Measurements from ENCODE around the gene ACCS.

Gene ACCS

DNA sequence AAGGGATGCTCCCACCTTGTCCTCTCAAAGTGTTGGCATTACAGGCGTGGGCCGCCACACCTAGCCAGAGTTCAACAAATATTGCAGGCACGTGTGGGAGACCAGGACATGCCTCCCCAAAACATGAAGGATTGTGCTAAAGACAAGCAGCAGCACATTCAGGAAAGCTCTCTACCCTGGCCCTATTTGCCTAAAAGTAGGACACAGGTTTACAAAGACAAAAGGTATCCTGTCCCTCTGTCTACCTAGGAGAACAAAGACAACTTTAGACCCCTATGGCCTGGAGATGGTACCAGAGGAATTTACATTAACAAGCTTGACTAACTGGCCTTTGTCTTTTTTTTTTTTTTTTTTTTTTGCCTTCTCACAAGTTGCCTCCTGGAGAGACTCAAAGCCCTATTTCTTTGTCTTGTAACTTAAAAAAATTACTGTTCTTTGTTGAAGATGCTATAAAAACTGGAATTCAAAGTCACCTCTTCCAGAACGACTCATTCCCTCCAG is 859 bp upstream of the ACCS start:
- Mint-ChIP-seq H3K36me3 (peaks cover 8% of the 10 kb centered on the region), H3K27me3 (no peaks in the 10 kb centered on the region), H3K9me3 (no peaks in the 10 kb centered on the region), H3K4me1 (peaks cover 37% of the 10 kb centered on the region), H3K4me3 (peak overlapping the region; percentile 82), H3K27ac (peak overlapping the region; percentile 90)
- DNase-seq = no peak
- CTCF ChIA-PET = interaction anchor here (1.0 to 2.2 kb wide), 2 partner anchors 28 to 45 kb away, joined by 3 to 11 read pairs; no protein-coding TSS in a partner anchor

DNA sequence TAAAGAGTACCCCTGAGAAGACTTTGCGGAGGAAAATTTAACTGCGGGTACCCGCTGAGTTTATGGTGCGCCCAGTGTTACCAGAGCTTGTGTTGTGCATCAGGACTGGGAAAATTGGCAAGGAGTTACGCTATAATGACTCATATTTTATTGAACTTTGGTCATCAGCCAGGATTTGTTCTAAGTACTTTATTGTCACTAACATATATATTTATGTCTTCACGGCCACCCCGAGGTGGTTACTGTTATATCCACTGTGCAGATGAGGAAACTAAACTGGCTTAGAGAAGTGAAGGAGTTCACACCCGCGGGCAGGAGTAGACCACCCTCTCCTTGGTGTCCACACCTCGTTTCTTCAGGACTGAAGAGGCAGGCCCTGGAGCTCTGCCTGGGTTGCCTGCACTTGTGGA is 667 bp downstream of the ACCS start:
- CTCF ChIA-PET = interaction anchor here (0.7 to 2.2 kb wide), 4 partner anchors 19 to 37 kb away, joined by 3 to 11 read pairs (median 4); partner anchors contain the start of gene EXT2
- peaks cover 11% of the 10 kb centered on the region for H3K36me3 Mint-ChIP-seq
- H3K27ac Mint-ChIP-seq = peak overlapping the region; percentile 90
- no peak for DNase-seq
- peak overlapping the region; percentile 82 for H3K4me3 Mint-ChIP-seq
- no peaks in the 10 kb centered on the region for H3K9me3 Mint-ChIP-seq
- no peaks in the 10 kb centered on the region for H3K27me3 Mint-ChIP-seq
- peaks cover 37% of the 10 kb centered on the region for H3K4me1 Mint-ChIP-seq

DNA sequence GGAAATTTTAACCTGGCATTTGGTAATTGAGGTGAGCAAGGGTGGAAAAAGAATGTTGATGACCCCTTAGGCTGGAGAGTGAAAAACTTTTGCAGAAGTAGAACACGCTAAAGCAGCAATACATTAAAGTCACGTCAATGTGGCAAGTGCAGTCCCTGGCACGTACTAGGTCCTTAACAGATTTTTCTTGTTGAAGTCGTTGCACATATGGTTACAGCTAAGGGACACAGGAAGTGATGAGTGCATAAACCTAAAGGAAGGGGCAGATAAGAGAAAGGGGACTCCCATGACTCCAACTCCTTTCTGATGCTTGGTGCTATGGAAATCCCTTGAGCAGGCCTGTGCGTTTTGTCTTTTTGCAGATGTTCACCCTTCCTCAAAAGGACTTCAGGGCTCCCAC is 1.2 kb downstream of the ACCS start:
- CTCF ChIA-PET = interaction anchor here (0.7 to 2.2 kb wide), 4 partner anchors 19 to 172 kb away, joined by 3 to 11 read pairs (median 4); no protein-coding TSS in a partner anchor
- Mint-ChIP-seq H3K27me3 (no peaks in the 10 kb centered on the region), H3K27ac (peak overlapping the region; percentile 90), H3K4me1 (peaks cover 37% of the 10 kb centered on the region), H3K36me3 (peaks cover 11% of the 10 kb centered on the region), H3K9me3 (no peaks in the 10 kb centered on the region), H3K4me3 (peak overlapping the region; percentile 82)
- DNase-seq = no peak

DNA sequence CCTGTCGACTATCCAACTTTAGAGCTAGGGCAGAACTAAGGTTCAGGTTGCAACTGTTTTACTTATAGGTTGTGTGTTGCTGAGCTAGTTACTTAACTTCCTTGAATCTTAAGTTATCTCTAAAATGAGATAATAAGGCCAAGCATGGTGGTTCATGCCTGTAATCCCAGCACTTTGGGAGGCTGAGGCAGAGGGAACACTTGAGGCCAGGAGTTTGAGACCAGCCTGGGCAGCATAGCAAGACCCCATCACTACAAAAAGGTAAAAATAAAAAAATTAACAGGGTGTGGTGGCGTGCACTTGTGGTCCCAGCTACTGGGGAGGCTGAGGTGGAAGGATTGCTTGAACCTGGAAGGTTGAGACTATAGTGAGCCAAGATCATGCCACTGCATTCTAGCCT is 2.1 kb downstream of the ACCS start:
- no peak for DNase-seq
- Mint-ChIP-seq H3K4me1 (peaks cover 37% of the 10 kb centered on the region), H3K4me3 (no peak overlapping the region), H3K36me3 (peaks cover 11% of the 10 kb centered on the region), H3K27me3 (no peaks in the 10 kb centered on the region), H3K9me3 (no peaks in the 10 kb centered on the region), H3K27ac (no peak overlapping the region)
- CTCF ChIA-PET = interaction anchor here (1.3 to 4.7 kb wide), 2 partner anchors 26 to 171 kb away, joined by 3 to 22 read pairs; partner anchors contain the start of gene EXT2

DNA sequence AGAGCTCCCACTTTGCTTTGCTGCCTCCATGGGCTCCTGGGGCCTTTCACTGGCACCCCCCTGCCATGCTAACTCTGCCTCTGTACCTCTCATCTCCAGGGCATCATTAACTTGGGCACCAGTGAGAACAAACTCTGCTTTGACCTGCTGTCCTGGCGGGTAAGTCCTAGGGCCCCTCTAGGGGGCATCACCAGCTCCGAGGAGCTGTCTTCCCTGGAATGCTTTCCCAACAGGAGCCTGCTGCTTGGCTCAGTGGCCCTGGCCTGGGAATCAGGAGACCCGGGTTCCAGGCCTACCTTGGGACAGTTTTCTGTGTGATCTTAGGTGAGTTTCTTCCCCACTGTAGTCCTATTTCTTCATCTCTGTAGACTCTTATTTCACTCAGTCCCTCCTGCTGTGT is 5.1 kb downstream of the ACCS start:
- no peak for DNase-seq
- Mint-ChIP-seq H3K4me1 (peaks cover 17% of the 10 kb centered on the region), H3K4me3 (no peak overlapping the region), H3K36me3 (peaks cover 15% of the 10 kb centered on the region), H3K27ac (no peak overlapping the region), H3K27me3 (no peaks in the 10 kb centered on the region), H3K9me3 (no peaks in the 10 kb centered on the region)
- CTCF ChIA-PET = interaction anchor here (4.7 kb wide), 1 partner anchor 23 kb away, joined by 22 read pairs; the partner anchor contains the start of gene EXT2

DNA sequence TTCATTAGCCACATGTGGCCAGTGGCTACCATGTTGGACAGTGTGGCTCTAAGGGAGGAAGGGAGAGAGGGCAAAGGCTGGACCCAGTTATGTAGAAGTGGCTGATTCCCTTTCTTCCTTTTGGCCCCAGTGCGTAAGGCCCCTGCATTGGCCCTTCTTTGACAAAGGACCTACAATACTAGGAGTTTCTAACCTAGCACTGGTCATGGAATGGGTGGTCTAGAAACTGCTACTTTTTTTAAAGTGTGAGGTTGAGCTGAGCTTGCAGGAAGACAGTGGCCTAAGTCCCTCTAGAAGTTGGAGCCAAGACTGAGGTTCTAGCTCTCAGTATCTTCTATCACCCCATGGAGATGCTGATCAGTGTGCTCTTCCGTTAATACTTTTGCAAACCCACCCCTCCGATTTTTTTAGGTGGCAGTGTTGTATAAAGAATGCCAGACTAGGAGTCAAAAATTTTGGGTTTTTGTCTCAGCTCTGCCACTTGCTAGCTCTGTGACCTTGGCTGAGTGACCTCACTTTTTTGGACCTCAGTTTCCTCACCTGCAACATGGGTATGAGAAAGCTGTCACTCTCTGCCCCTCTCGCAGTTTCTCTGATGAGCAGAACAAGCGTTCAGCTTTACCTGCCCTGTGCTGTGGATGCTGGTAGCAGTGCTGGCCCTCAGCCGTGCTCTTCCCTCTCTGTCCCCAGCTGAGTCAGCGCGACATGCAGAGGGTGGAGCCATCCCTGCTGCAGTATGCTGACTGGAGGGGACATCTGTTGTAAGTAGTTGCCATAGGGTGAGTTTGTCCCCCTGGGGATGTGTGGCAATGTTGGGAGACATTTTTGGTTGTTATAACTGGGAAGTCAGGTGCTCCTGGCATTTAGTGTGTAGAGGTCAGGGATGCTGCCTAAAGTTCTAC is 6.9 kb downstream of the ACCS start:
- DNase-seq = no peak
- Mint-ChIP-seq H3K27ac (no peak overlapping the region), H3K4me1 (peaks cover 4% of the 10 kb centered on the region), H3K9me3 (no peaks in the 10 kb centered on the region), H3K4me3 (no peak overlapping the region), H3K36me3 (peaks cover 13% of the 10 kb centered on the region), H3K27me3 (no peaks in the 10 kb centered on the region)
- CTCF ChIA-PET = interaction anchor here (1.3 to 1.4 kb wide), 2 partner anchors 21 to 22 kb away, joined by 4 to 5 read pairs; partner anchors contain the start of gene EXT2

DNA sequence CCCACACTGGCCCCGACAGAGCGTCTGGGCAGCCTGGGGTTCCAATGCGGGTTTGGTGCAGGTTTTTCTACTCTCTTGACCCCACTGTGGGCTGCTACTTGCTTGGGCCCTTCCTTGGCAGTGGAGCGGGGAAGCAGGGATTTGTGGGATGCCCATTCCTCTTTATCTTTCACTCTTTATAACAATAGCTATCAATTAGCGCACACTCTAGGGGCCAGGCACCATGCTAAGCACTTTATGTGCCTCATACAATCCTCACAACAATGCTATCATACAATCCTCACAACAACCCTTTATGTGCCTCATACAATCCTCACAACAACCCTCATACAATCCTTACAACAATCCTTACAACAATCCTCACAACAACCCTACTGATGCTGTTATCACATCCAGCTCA is 12.7 kb downstream of the ACCS start:
- CTCF ChIA-PET = interaction anchor here (1.4 kb wide), 1 partner anchor 55 kb away, joined by 3 read pairs; no protein-coding TSS in a partner anchor
- Mint-ChIP-seq H3K4me1 (no peaks in the 10 kb centered on the region), H3K27ac (no peak overlapping the region), H3K4me3 (no peak overlapping the region), H3K36me3 (peaks cover 11% of the 10 kb centered on the region), H3K9me3 (no peaks in the 10 kb centered on the region), H3K27me3 (no peaks in the 10 kb centered on the region)
- DNase-seq = no peak

DNA sequence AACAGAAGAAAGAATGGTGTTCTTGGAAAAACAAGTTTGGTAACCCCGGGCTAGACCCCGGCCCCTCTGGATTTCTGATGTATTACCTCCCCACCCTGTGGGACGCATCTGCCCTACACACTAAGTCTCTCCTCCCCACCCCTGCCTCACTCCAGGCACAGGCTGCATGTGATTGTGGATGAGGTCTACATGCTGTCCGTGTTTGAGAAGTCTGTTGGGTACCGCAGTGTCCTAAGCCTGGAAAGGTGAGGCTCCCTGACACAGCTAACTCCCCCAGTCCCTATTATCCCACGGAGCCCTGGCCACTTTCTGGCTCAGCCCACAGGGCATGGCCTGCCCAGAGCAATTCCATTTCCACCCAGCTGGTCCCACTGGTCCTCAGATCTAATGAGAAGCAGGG is 13.3 kb downstream of the ACCS start:
- CTCF ChIA-PET = no interaction called here
- no peaks in the 10 kb centered on the region for H3K27me3 Mint-ChIP-seq
- no peak overlapping the region for H3K4me3 Mint-ChIP-seq
- H3K27ac Mint-ChIP-seq = no peak overlapping the region
- H3K36me3 Mint-ChIP-seq = peaks cover 17% of the 10 kb centered on the region
- H3K9me3 Mint-ChIP-seq = peaks cover 5% of the 10 kb centered on the region
- no peak for DNase-seq
- no peaks in the 10 kb centered on the region for H3K4me1 Mint-ChIP-seq

DNA sequence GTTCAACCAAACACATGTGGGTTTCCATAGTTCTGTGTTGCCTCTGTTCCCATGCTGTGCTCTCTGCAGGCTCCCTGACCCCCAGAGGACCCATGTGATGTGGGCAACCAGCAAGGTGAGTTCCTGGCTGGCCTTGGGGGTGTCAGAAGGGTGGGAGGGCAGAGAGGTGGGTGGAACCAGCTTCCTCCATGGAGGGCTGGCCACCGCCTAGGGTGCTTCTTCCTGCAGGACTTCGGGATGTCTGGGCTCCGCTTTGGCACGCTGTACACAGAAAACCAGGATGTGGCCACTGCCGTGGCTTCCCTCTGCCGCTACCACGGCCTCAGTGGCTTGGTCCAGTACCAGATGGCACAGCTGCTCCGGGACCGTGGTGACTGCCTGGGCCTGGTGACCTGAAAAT is 14.9 kb downstream of the ACCS start:
- Mint-ChIP-seq H3K9me3 (peaks cover 11% of the 10 kb centered on the region), H3K36me3 (peaks cover 17% of the 10 kb centered on the region), H3K4me1 (no peaks in the 10 kb centered on the region), H3K4me3 (no peak overlapping the region), H3K27me3 (no peaks in the 10 kb centered on the region), H3K27ac (no peak overlapping the region)
- CTCF ChIA-PET = interaction anchor here (0.9 kb wide), 1 partner anchor 13 kb away, joined by 4 read pairs; no protein-coding TSS in a partner anchor
- no peak for DNase-seq

DNA sequence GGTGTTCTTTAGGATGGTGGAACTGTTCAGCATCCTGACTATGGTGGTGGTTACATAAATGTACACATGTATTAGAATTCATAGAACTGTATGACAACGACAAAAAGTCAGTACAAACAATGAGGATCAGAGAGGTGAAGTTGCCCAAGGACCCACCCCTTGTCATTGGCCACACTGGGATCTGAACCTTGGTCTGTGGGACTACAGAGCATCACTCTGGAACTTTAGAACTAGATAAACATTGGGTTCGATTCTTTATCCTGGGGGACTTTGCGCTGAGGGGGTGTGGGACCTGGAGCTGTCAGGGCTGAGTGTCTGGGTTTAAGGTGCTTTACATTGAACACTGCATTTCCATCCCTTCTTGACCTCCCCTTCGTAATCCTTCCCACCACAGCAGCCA is 16.6 kb downstream of the ACCS start:
- no peaks in the 10 kb centered on the region for H3K4me1 Mint-ChIP-seq
- H3K27me3 Mint-ChIP-seq = no peaks in the 10 kb centered on the region
- H3K4me3 Mint-ChIP-seq = no peak overlapping the region
- no peak for DNase-seq
- CTCF ChIA-PET = no interaction called here
- no peak overlapping the region for H3K27ac Mint-ChIP-seq
- peaks cover 13% of the 10 kb centered on the region for H3K9me3 Mint-ChIP-seq
- peaks cover 19% of the 10 kb centered on the region for H3K36me3 Mint-ChIP-seq

DNA sequence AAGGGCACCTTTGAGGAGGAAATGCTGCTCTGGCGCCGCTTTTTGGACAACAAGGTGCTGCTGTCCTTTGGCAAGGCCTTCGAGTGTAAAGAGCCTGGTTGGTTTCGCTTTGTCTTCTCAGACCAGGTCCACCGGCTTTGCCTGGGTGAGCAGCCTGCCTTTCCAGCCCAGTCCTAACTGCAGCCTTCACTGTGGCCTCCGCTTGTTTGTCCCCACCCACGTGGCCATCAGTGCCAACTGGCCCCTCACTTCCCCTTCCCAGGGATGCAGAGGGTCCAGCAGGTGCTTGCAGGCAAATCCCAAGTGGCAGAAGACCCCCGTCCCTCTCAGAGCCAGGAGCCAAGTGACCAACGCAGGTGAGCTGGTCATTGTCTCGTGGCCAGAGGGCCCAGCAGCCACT is 17.4 kb downstream of the ACCS start:
- Mint-ChIP-seq H3K4me3 (no peak overlapping the region), H3K4me1 (peaks cover 3% of the 10 kb centered on the region), H3K27ac (no peak overlapping the region), H3K9me3 (peaks cover 13% of the 10 kb centered on the region), H3K36me3 (peaks cover 20% of the 10 kb centered on the region), H3K27me3 (no peaks in the 10 kb centered on the region)
- no peak for DNase-seq
- CTCF ChIA-PET = no interaction called here

DNA sequence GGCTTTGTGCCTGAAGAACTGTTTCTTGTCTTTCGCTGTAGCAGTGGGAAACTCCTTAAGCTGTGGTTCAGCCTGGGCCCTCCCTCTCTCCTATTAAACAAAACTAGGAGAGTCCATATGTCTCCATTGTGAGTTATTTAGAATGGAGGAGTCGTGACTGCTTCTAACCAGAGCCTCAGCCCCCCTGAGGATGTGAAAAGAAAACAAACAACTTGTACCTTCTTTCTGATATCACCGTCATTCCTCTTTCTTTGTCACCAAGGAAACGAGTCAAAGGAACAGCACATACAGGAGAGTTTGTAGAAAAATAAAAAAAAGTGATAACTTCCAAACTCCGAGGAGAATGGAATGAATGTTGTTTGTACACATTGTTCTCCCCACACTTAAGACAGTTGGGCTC is 17.8 kb downstream of the ACCS start:
- peaks cover 7% of the 10 kb centered on the region for H3K4me1 Mint-ChIP-seq
- CTCF ChIA-PET = interaction anchor here (3.3 kb wide), 1 partner anchor 10 kb away, joined by 23 read pairs; the partner anchor contains the start of gene EXT2
- peaks cover 13% of the 10 kb centered on the region for H3K9me3 Mint-ChIP-seq
- peaks cover 24% of the 10 kb centered on the region for H3K36me3 Mint-ChIP-seq
- H3K27me3 Mint-ChIP-seq = no peaks in the 10 kb centered on the region
- H3K27ac Mint-ChIP-seq = no peak overlapping the region
- no peak for DNase-seq
- H3K4me3 Mint-ChIP-seq = no peak overlapping the region

DNA sequence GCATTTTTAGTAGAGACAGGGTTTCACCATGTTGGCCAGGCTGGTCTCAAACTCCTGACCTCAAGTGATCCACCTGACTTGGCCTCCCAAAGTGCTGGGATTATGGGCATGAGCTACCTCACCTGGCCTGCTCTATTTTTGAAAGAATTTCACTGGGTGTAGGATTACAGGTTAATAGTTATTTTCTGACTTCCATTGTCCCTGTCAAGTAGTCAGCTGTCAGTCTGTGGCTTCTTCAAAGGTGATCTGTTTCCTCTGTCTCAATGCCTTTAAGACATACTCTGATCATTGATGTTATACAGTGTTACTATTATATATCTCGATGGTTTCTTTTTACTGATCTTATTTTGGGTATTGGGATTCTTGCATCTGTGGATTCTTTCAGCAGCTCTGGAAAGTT is 19.3 kb downstream of the ACCS start:
- Mint-ChIP-seq H3K4me1 (peaks cover 9% of the 10 kb centered on the region), H3K9me3 (peaks cover 13% of the 10 kb centered on the region), H3K27me3 (no peaks in the 10 kb centered on the region), H3K27ac (no peak overlapping the region), H3K36me3 (peaks cover 27% of the 10 kb centered on the region), H3K4me3 (no peak overlapping the region)
- CTCF ChIA-PET = interaction anchor here (3.3 kb wide), 1 partner anchor 8 kb away, joined by 23 read pairs; the partner anchor contains the start of gene EXT2
- no peak for DNase-seq

DNA sequence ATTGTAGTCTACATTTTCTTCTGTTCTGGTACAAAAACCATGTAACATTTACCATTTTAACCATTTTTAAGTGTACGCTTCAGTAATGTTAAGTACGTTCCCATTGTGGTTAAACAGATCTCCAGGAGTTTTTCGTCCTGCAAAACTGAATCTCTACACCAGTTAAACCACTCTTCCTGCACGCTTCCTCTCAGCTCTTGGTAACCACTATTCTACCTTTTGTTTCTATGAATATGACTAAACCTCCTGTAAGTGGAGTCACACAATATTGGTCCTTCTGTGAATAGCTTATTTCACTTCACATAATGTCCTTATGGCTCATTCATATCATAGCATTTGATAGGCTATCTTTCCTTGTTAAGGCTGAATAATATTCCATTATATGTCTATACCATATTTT is 22.3 kb downstream of the ACCS start:
- CTCF ChIA-PET = interaction anchor here (0.7 kb wide), 1 partner anchor 19 kb away, joined by 3 read pairs; no protein-coding TSS in a partner anchor
- DNase-seq = no peak
- no peaks in the 10 kb centered on the region for H3K27me3 Mint-ChIP-seq
- no peak overlapping the region for H3K4me3 Mint-ChIP-seq
- no peak overlapping the region for H3K27ac Mint-ChIP-seq
- peaks cover 13% of the 10 kb centered on the region for H3K9me3 Mint-ChIP-seq
- peaks cover 22% of the 10 kb centered on the region for H3K36me3 Mint-ChIP-seq
- H3K4me1 Mint-ChIP-seq = peaks cover 9% of the 10 kb centered on the region

Measured in activated naive CD4-positive, alpha-beta T cell treated with anti-CD3 and anti-CD28 coated beads, Interleukin-2, amount 10 ng/mL, durations not matched to agents 7 days and 5 days (primary cell).